HFF-Myc (cell line): ENCODE measurements around the gene NBEAL2.

Experiments used
- DNase-seq: peaks from one replicate; pipeline ENCODE4 v3.0.0-alpha.2; 2011; ENCODE audit warnings: low read depth; ENCODE audit errors: extremely low read depth
- H3K4me3 ChIP-seq: replicated peaks from 2 replicates; pipeline ENCODE4 v1.5.1; 2011; ENCODE audit warnings: low read depth, mild to moderate bottlenecking, control low read depth, low read length
- CTCF ChIP-seq: IDR thresholded peaks from 2 replicates; pipeline ENCODE4 v1.5.1; 2012; ENCODE audit warnings: mild to moderate bottlenecking, low read depth, low read length, control low read depth; ENCODE audit errors: missing control alignments

The NBEAL2 gene

DNA sequence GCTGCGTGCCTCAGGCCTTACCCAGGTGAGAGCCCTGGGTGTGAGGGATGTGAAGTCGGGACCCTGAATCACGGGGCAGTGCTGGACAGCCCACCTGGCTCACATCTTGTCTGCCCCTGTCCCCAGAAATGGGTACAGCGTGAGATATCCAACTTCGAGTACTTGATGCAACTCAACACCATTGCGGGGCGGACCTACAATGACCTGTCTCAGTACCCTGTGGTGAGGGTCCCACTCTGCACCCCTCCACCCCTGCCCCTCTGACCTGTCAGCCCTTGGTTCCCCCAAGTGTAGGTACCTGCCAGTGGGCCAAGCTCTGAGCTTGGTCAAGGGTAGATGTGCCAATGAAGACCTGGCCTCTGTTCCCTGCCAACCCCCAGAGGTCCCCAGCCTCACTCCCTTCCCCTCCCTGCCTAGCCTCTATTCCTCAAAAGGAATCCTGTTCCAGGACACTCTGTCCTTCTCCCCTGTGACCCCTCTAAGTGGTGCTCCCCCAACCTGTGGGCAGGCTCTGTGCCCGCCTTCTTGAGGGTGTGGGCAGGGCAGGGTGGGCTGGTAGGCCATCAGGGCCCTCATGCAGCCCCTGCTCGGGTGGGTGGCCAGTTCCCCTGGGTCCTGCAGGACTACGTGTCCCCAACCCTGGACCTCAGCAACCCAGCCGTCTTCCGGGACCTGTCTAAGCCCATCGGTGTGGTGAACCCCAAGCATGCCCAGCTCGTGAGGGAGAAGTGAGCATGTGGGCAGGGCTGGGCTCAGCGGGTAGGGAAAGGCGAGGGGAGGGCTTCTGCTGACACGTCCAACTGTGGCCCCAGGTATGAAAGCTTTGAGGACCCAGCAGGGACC lies 25.1 kb downstream of the NBEAL2 start:
- no peak for DNase-seq
- no peak for TF ChIP-seq CTCF
- H3K4me3 ChIP-seq: no peak overlapping the region

DNA sequence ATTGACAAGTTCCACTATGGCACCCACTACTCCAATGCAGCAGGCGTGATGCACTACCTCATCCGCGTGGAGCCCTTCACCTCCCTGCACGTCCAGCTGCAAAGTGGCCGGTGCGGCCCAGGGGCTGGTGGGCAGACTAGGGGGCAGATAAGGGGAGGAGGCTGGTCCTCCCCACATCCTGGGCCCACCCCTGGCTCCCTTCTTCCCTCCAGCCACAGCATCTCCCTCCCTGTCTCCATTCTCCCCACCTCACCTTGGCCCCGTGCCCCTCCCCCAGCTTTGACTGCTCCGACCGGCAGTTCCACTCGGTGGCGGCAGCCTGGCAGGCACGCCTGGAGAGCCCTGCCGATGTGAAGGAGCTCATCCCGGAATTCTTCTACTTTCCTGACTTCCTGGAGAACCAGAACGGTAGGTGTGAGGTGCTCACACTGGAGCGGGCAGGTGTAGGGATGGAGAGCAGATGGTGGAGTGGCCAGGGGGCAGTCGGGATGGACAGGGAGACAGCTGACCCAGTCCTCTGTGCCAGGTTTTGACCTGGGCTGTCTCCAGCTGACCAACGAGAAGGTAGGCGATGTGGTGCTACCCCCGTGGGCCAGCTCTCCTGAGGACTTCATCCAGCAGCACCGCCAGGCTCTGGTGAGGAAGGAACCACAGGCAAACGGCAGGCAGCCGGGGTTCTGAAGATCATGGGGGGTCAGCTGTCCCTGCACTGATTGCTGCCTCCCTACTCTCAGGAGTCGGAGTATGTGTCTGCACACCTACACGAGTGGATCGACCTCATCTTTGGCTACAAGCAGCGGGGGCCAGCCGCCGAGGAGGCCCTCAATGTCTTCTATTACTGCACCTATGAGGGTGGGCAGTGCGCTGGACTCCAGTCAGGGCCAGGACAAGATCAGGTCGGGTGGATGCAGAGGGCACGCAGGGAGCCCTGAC lies 26.0 kb downstream of the NBEAL2 start:
- TF ChIP-seq CTCF: no peak
- no peak overlapping the region for H3K4me3 ChIP-seq
- DNase-seq: no peak

- no peak overlapping the region for H3K4me3 ChIP-seq
- DNase-seq: no peak
- TF ChIP-seq CTCF: no peak
Observed at GRCh38 chr3:47006145-47006651, 26.7 kb downstream of the NBEAL2 start.

DNA sequence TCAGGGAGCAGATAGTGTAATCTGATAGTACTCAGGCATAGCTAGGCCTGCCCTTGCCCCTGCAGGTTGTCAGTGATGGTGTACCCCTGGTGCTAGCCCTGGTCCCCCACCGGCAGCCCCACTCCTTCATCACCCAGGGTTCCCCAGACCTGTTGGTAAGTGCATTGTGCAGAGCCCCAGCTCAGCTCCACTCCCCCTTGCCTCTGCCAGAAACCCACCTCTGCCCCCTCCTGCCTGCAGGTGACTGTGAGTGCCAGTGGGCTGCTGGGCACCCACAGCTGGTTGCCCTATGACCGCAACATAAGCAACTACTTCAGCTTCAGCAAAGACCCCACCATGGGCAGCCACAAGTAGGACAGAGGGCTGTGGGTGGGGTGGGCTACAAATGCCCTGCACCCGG lies 27.5 kb downstream of the NBEAL2 start:
- H3K4me3 ChIP-seq: no peak overlapping the region
- no peak for TF ChIP-seq CTCF
- DNase-seq: no peak

DNA sequence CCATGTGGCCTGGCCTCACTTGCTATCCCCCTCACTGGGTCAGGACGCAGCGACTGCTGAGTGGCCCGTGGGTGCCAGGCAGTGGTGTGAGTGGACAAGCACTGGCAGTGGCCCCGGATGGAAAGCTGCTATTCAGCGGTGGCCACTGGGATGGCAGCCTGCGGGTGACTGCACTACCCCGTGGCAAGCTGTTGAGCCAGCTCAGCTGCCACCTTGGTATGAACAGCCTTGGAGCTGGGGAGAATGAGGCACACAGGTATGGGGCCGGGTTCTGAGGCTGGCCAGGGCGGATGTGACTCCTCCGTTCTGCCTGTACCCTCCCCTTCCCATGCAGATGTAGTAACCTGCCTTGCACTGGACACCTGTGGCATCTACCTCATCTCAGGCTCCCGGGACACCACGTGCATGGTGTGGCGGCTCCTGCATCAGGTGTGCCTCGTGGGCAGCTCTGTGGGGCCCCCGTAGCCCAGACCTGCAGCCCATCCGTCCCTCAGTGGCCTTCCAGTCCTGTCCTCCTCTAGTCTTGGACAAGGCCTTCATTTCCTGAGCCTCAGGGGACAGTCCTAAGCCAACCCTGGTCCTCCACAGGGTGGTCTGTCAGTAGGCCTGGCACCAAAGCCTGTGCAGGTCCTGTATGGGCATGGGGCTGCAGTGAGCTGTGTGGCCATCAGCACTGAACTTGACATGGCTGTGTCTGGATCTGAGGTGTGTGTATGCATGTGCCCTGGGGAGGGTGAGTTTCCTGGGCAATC lies 28.2 kb downstream of the NBEAL2 start:
- H3K4me3 ChIP-seq: no peak overlapping the region
- TF ChIP-seq CTCF: no peak
- no peak for DNase-seq

DNA sequence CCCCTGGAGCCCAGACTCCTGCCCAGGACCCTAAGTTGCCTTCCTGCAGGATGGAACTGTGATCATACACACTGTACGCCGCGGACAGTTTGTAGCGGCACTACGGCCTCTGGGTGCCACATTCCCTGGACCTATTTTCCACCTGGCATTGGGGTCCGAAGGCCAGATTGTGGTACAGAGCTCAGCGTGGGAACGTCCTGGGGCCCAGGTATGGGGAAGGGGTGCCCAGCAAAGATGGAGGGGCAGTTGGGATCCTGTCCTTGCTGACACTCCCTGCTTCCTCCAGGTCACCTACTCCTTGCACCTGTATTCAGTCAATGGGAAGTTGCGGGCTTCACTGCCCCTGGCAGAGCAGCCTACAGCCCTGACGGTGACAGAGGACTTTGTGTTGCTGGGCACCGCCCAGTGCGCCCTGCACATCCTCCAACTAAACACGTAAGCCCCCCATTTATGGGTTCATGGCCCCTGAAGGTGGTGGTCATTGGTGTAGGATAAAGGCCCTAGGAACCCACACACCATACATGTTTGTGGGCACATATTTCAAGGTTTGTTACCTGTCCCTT lies 28.8 kb downstream of the NBEAL2 start:
- no peak for DNase-seq
- TF ChIP-seq CTCF: no peak
- peak overlapping the region; percentile 38 for H3K4me3 ChIP-seq
